Endothelial cell of umbilical vein (primary cell): ENCODE results near the gene PSD4. TPM values are rescaled to one million over a fixed set of nuclear protein-coding genes. Genes with fewer than 3 reads are reported as not detected.

Source experiments
- BruUV-seq: library from RNA; stranded (reverse); fragments of 400-500 nt; replicated peaks from 2 replicates; lab custom pipeline; 2021; lab: Mats Ljungman, UMichigan
- CTCF ChIA-PET: fragments of 300-600, 350-600 bp; sonication (Branson Sonifier 250); formaldehyde crosslinking; loops from one replicate; lab custom pipeline; 2021; ENCODE audit warnings: antibody characterized with exemption, inconsistent platforms; lab: Charles Lee
- POLR2A ChIA-PET: fragments of 300-600, 350-600 bp; sonication (Branson Sonifier 250); formaldehyde crosslinking; loops from one replicate; lab custom pipeline; 2021; ENCODE audit warnings: antibody characterized with exemption, inconsistent platforms; lab: Charles Lee
- DNase-seq: peaks from one replicate; pipeline ENCODE4 v3.0.0-alpha.2; 2011; ENCODE audit warnings: low read depth, low spot score
- FAIRE-seq: peaks from 2 replicates; lab custom pipeline; 2011; peaks lifted over from hg19 to GRCh38; lab: Jason Lieb, UNC
- H2AFZ ChIP-seq: 2 replicates; pipeline ENCODE4 v1.6.0; 2012; ENCODE audit warnings: low read depth, low read length, control low read depth, inconsistent platforms
- H3K27ac ChIP-seq: 2 replicates; pipeline ENCODE4 v1.5.1; 2011; ENCODE audit warnings: low read depth, mild to moderate bottlenecking, control low read depth, low read length, moderate library complexity; ENCODE audit not compliant: insufficient read depth
- H3K27me3 ChIP-seq, 2 experiments: 2 replicates each; pipeline versions ENCODE4 v1.6.0 to v1.6.1; 2011; ENCODE audit warnings: low read length in 2 of 2, mixed read lengths in 1 of 2; ENCODE audit not compliant: control insufficient read depth in 2 of 2, insufficient read depth in 2 of 2
- H3K36me3 ChIP-seq, 2 experiments: 2 replicates in 1 of 2; 3 replicates in 1 of 2; pipeline ENCODE4 v1.5.1; 2011; ENCODE audit warnings: low read length in 2 of 2, mild to moderate bottlenecking in 1 of 2, moderate library complexity in 1 of 2; ENCODE audit not compliant: control insufficient read depth in 2 of 2, insufficient read depth in 2 of 2; ENCODE audit errors: extremely low read depth in 1 of 2
- H3K4me1 ChIP-seq: 3 replicates; pipeline ENCODE4 v1.5.1; 2011; ENCODE audit warnings: mild to moderate bottlenecking, low read length; ENCODE audit not compliant: control insufficient read depth, insufficient read depth; ENCODE audit errors: extremely low read depth
- H3K4me2 ChIP-seq: 2 replicates; pipeline ENCODE4 v1.6.1; 2011; ENCODE audit warnings: low read length, control low read depth, mixed read lengths; ENCODE audit not compliant: insufficient read depth
- H3K4me3 ChIP-seq, 3 experiments: fragments of 200-600 bp in 1 of 3; sonication (generic), shearing (Covaris generic) in 1 of 3; replicated peaks in 1 of 3; 2 replicates each; pipeline ENCODE4 v1.5.1; 2011 to 2016; ENCODE audit warnings: control low read depth in 3 of 3, low read length in 3 of 3, mild to moderate bottlenecking in 2 of 3, inconsistent platforms in 1 of 3, low read depth in 1 of 3, moderate library complexity in 1 of 3; ENCODE audit not compliant: insufficient read depth in 1 of 3
- H3K79me2 ChIP-seq: 2 replicates; pipeline ENCODE4 v1.6.0; 2012; ENCODE audit warnings: low read length, inconsistent platforms; ENCODE audit not compliant: control insufficient read depth, insufficient read depth
- H3K9ac ChIP-seq: replicated peaks from 2 replicates; pipeline ENCODE3; 2011; ENCODE audit warnings: low read length, control low read depth; ENCODE audit not compliant: insufficient read depth; ENCODE audit errors: extremely low read depth
- H3K9me1 ChIP-seq: replicated peaks from 3 replicates; pipeline ENCODE4 v1.6.0; 2011; ENCODE audit warnings: mild to moderate bottlenecking, low read length; ENCODE audit not compliant: control insufficient read depth, insufficient read depth; ENCODE audit errors: extremely low read depth
- H3K9me3 ChIP-seq: replicated peaks from 2 replicates; pipeline ENCODE4 v1.5.1; 2012; ENCODE audit warnings: low read length, inconsistent platforms; ENCODE audit not compliant: control insufficient read depth, insufficient read depth
- H4K20me1 ChIP-seq: replicated peaks from 2 replicates; pipeline ENCODE3; 2011; ENCODE audit warnings: mild to moderate bottlenecking, low read length; ENCODE audit not compliant: control insufficient read depth, insufficient read depth; ENCODE audit errors: extremely low read depth
- EZH2 ChIP-seq: IDR thresholded peaks from 2 replicates; pipeline ENCODE4 v1.6.1; 2012; ENCODE audit warnings: borderline replicate concordance, low read depth, mild to moderate bottlenecking, moderate library complexity, low read length, inconsistent platforms; ENCODE audit not compliant: severe bottlenecking
- FOS ChIP-seq: IDR thresholded peaks from 2 replicates; pipeline ENCODE4 v1.6.1; 2011; ENCODE audit warnings: mild to moderate bottlenecking, low read length, moderate library complexity, borderline replicate concordance; ENCODE audit not compliant: insufficient read depth
- GATA2 ChIP-seq: IDR thresholded peaks from 2 replicates; pipeline ENCODE4 v1.7.0; 2011; ENCODE audit warnings: low read depth, mild to moderate bottlenecking, moderate library complexity, mixed read lengths, low read length; ENCODE audit not compliant: insufficient read length, insufficient read depth
- JUN ChIP-seq: IDR thresholded peaks from 2 replicates; pipeline ENCODE4 v1.6.1; 2011; ENCODE audit warnings: borderline replicate concordance, low read depth; ENCODE audit not compliant: insufficient read length, insufficient read depth
- MAX ChIP-seq: IDR thresholded peaks from 2 replicates; pipeline ENCODE4 v1.6.1; 2011; ENCODE audit not compliant: insufficient read depth, insufficient read length
- MYC ChIP-seq: IDR thresholded peaks from one replicate; pipeline ENCODE4 v1.6.1; 2011; ENCODE audit warnings: mild to moderate bottlenecking, low read depth, low read length
- POLR2A ChIP-seq: IDR thresholded peaks from 2 replicates; pipeline ENCODE4 v1.6.1; 2012; ENCODE audit warnings: low read depth, mild to moderate bottlenecking, control low read depth, low read length
- POLR2AphosphoS5 ChIP-seq: IDR thresholded peaks from 2 replicates; pipeline ENCODE4 v1.6.1; 2012; ENCODE audit warnings: low read depth, mild to moderate bottlenecking, control low read depth, low read length, moderate library complexity; ENCODE audit not compliant: insufficient read depth
- dilution Hi-C: fragments of 300-500 bp; cut with MboI; formaldehyde crosslinking; loops from one replicate; pipeline ENCODE4 v1.15.0; 2019; ENCODE audit warnings: low sequenced_read_pairs; ENCODE audit not compliant: extremely low pct_ligation_motif_present
- intact Hi-C: fragments of 100-400 bp; cut with micrococcal nuclease; formaldehyde crosslinking; loops from one replicate; pipeline ENCODE4 v1.10.0; 2022
- polyA plus RNA-seq, 4 experiments: library from polyadenylated mRNA; depleted of rRNA in 3 of 4; stranded (reverse) in 3 of 4; unstranded in 1 of 4; fragments of >200 nt; gene quantifications; 2 replicates each; pipeline versions ENCODE4 v1.2.1 to v1.2.3, GENCODE V29; 2011 to 2012; ENCODE audit warnings: missing spikeins in 1 of 4
- total RNA-seq: library from RNA; stranded (reverse); gene quantifications from 2 replicates; pipeline ENCODE4 v1.2.3, GENCODE V29; 2021
- TF ChIP-seq, protein P1 (sequence below), 2 donors: IDR thresholded peaks; 1 replicate in 1 of 2; 2 replicates in 1 of 2; pipeline ENCODE4 v1.5.1; 2011; ENCODE audit warnings: low read length in 2 of 2, mild to moderate bottlenecking in 2 of 2, moderate library complexity in 2 of 2, control low read depth in 1 of 2, inconsistent platforms in 1 of 2, low read depth in 1 of 2; ENCODE audit not compliant: insufficient read depth in 1 of 2; ENCODE audit errors: extremely low read depth in 1 of 2

PSD4 gene
- total and polyA plus RNA-seq, 2 donors (not counting 3 experiments of a cell fraction or from before 2014, with no cell fraction given) = 0.01 to 0.24 TPM

GRCh38 chr2:113180131-113180946 is 6.6 kb downstream of the PSD4 start:
- CTCF ChIA-PET = interaction anchor here (1.0 to 4.2 kb wide), 6 partner anchors 12 to 43 kb away, joined by 3 to 29 read pairs (median 4); no protein-coding TSS in a partner anchor

GRCh38 chr2:113181258-113182051 is 7.7 kb downstream of the PSD4 start:
- ChIA-PET CTCF (interaction anchor here (1.0 to 4.2 kb wide), 5 partner anchors 11 to 44 kb away, joined by 3 to 29 read pairs (median 4); no protein-coding TSS in a partner anchor), POLR2A (no interaction called here)
- H3K4me2 ChIP-seq = no peak overlapping the region
- no peak for FAIRE-seq
- H3K4me1 ChIP-seq = no peaks in the 10 kb centered on the region
- H3K36me3 ChIP-seq = no peaks in the 10 kb centered on the region
- DNase-seq = peak; percentile 12
- no TSS peak for BruUV-seq
- H2AFZ ChIP-seq = no peak overlapping the region
- no peak overlapping the region for H3K9ac ChIP-seq
- dilution Hi-C loops = no loop called here
- H3K9me1 ChIP-seq = no peaks in the 10 kb centered on the region
- no peaks in the 10 kb centered on the region for H3K79me2 ChIP-seq
- intact Hi-C loops = no loop called here
- H4K20me1 ChIP-seq = no peaks in the 10 kb centered on the region
- H3K27ac ChIP-seq = no peak overlapping the region
- no peak overlapping the region for H3K4me3 ChIP-seq
- TF ChIP-seq EZH2 (no peak), POLR2A (no peak), JUN (no peak), MAX (no peak), FOS (no peak), POLR2AphosphoS5 (no peak), MYC (no peak), GATA2 (no peak)
- TF ChIP-seq, protein P1, sequence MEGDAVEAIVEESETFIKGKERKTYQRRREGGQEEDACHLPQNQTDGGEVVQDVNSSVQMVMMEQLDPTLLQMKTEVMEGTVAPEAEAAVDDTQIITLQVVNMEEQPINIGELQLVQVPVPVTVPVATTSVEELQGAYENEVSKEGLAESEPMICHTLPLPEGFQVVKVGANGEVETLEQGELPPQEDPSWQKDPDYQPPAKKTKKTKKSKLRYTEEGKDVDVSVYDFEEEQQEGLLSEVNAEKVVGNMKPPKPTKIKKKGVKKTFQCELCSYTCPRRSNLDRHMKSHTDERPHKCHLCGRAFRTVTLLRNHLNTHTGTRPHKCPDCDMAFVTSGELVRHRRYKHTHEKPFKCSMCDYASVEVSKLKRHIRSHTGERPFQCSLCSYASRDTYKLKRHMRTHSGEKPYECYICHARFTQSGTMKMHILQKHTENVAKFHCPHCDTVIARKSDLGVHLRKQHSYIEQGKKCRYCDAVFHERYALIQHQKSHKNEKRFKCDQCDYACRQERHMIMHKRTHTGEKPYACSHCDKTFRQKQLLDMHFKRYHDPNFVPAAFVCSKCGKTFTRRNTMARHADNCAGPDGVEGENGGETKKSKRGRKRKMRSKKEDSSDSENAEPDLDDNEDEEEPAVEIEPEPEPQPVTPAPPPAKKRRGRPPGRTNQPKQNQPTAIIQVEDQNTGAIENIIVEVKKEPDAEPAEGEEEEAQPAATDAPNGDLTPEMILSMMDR (IDR thresholded peaks at IDR 0.05; ENCODE audit: extremely low read depth in 1 of 2, insufficient read depth in 1 of 2, low read depth in 1 of 2, low read length in 2 of 2) = no peak
- H3K27me3 ChIP-seq = peaks cover 0 to 2% of the 10 kb centered on the region in 2 experiments
- no peaks in the 10 kb centered on the region for H3K9me3 ChIP-seq

More at GRCh38 chr2:113180131-113180946, 6.6 kb downstream of the PSD4 start:
- no peak for TF ChIP-seq POLR2A
- no peak for TF ChIP-seq EZH2
- no peak for TF ChIP-seq POLR2AphosphoS5
- TF ChIP-seq FOS = no peak
- no peak for TF ChIP-seq MAX
- H3K36me3 ChIP-seq = no peaks in the 10 kb centered on the region
- no peak overlapping the region for H3K27ac ChIP-seq
- FAIRE-seq (no peak), DNase-seq (no peak)
- H3K4me3 ChIP-seq = no peak overlapping the region
- H2AFZ ChIP-seq = no peak overlapping the region
- H3K9me1 ChIP-seq = no peaks in the 10 kb centered on the region
- H4K20me1 ChIP-seq = no peaks in the 10 kb centered on the region
- POLR2A ChIA-PET = no interaction called here
- H3K9ac ChIP-seq = no peak overlapping the region
- no peaks in the 10 kb centered on the region for H3K9me3 ChIP-seq
- intact Hi-C loops = no loop called here
- no TSS peak for BruUV-seq
- dilution Hi-C loops = no loop called here
- no peaks in the 10 kb centered on the region for H3K4me1 ChIP-seq
- H3K27me3 ChIP-seq = peaks cover 0 to 2% of the 10 kb centered on the region in 2 experiments
- no peaks in the 10 kb centered on the region for H3K79me2 ChIP-seq
- H3K4me2 ChIP-seq = no peak overlapping the region
